Measurements from ENCODE around the gene BUB1B.

DNA sequence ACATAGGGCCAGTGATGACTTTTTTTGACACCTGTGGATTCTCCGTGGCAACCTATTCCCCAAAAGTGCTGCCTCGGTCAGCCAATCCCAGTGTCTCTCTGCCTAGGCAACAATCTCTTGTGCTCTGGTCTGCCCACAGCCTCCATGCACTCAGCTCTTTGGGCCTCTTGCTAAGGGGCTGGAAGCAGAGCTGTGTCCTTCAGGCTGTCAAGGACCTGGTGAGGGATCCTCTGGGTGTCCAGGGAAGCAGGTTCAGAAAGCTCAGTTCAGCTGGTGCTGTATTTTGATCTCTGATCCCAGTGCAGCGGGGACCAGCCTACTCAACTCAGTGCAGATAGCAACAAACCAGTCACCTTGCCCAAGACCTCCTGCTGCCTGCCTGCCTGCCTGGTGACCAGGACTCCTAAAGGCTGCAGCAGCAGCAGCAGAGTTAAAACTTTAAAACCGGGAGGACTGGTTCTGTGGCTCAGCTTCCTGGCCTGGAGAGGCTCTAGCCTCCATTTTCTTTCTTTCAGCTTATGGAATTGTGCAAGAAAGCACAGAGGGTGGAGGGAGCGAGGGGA lies 84.2 kb downstream of the BUB1B start:
- no peak for TF ChIP-seq CTCF (IDR thresholded peaks at IDR 0.05; ENCODE audit: insufficient read depth, low read length, poor library complexity, severe bottlenecking)
- no peak for TF ChIP-seq EZH2phosphoT487 (conservative IDR thresholded peaks at IDR 0.05; ENCODE audit: low read length)
